ENCODE data around the gene XPO4. TPM values are rescaled to one million over a fixed set of nuclear protein-coding genes. Genes with fewer than 3 reads are reported as not detected.

Gene XPO4
- total RNA-seq, 4 donors from 2014 or later: 8.8 to 25.0 (median 18.6) TPM

GRCh38 chr13:20831254-20831653 lies 71.3 kb downstream of the XPO4 start:
- peaks cover 0 to 14% (median 0%) of the 10 kb centered on the region in 3 donors for H3K4me1 ChIP-seq
- no peaks in the 10 kb centered on the region for H3K9me3 ChIP-seq
- no peak for TF ChIP-seq CTCF (IDR thresholded peaks at IDR 0.05)
- DNase-seq: no peak
- no peaks in the 10 kb centered on the region for H3K27me3 ChIP-seq
- no peak overlapping the region for H3K27ac ChIP-seq
- intact Hi-C loops (cut with DNase I): loop anchor here (10.0 kb wide), 1 partner anchor 116 kb away; no protein-coding TSS in a partner anchor
- WGBS, 2 donors: 89 to 94% methylated on average over 2 of the region's 2 CpGs
- no peak overlapping the region for H3K4me3 ChIP-seq
- H3K36me3 ChIP-seq: peaks cover 0 to 27% (median 0%) of the 10 kb centered on the region in 3 donors

DNA sequence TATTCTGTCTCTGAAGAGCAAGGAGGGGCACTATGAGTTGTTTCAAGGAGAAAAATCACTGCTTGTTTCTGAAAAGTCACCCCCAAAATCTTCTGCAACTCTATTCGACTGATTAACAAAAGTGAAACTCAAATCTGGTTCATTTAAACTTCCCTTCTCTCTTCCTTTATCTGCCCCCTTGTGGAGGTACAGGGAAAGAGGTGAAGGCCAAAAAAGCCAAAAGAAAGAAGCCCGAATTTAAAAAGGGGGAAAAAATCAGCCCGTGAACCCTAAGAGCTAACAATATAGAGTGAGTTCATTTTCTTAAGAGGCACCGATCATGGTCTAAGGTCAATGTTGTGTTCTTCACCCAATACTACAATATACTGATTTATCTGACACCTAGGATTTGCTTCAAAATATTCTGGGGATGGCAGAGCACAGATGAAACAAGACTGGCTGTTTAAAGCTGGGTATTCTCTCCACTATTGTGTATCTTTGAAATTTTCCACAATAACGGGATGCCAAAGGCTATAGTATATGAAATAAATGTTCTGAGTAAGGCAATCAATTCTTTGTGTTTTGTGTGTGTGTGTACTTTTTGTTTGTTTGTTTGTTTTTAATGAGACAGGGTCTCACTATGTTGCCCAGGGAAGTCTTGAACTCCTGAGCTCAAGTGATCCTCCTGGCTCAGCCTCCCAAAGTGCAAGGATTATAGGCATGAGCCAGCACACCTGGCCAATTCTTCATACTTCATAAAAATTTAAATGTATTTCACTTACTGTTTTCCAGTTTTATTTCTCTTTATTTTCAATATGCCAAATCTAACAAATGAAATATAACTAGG lies 73.8 kb downstream of the XPO4 start:
- no peak for TF ChIP-seq POLR2A (IDR thresholded peaks at IDR 0.05)
- peak; percentile 67 to 82 (median 79) for TF ChIP-seq CTCF (IDR thresholded peaks at IDR 0.05)
- peaks cover 0 to 3% (median 0%) of the 10 kb centered on the region in 3 donors for H3K36me3 ChIP-seq
- peak overlapping the region; percentile 2 to 68 (median 50) for H3K27ac ChIP-seq
- 5 to 14% methylated on average over 5 of the region's 5 CpGs for WGBS, 2 donors
- intact Hi-C loops (cut with DNase I): loop anchor here (10.0 kb wide), 1 partner anchor 334 kb away; no protein-coding TSS in a partner anchor
- H3K9me3 ChIP-seq: no peaks in the 10 kb centered on the region
- peaks cover 0 to 14% (median 0%) of the 10 kb centered on the region in 3 donors for H3K4me1 ChIP-seq
- H3K4me3 ChIP-seq: peak overlapping the region in 2 of 4 donors; percentile 11 to 37
- no peak for DNase-seq
- H3K27me3 ChIP-seq: no peaks in the 10 kb centered on the region

DNA sequence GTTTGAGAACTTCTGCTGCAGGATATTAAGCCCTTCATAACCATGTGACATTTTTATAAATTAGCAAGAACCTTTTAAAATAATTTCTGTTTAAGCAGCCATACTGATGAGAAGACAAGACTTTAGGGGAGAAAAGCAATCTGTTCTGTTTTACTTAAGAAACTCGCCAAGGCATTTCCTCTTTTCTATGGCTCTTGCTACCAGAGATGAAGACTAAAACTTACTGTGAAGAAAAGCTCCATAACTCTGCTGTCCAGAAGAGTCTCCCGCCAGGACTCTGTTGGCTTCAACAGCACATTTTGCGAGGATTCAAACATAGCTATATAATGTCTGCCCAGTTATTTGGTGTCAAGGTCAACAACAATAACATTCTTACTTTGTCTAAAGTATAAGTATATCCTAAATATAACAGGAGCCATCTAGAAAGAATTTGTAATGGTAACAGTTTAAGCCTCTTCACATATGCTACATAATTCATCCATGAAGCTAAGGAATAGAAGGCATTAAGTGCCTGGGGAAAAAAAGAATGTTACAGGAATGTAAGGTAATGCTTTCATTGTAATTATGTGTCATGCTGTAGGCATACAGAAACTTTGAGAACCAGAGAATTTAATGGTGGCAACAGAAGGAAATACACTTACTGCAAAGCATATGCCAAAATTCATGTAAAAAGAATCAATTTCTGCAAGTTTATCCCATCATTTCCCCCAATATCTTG lies 75.5 kb downstream of the XPO4 start:
- H3K27ac ChIP-seq: no peak overlapping the region
- intact Hi-C loops (cut with DNase I): loop anchor here (10.0 kb wide), 1 partner anchor 332 kb away; no protein-coding TSS in a partner anchor

DNA sequence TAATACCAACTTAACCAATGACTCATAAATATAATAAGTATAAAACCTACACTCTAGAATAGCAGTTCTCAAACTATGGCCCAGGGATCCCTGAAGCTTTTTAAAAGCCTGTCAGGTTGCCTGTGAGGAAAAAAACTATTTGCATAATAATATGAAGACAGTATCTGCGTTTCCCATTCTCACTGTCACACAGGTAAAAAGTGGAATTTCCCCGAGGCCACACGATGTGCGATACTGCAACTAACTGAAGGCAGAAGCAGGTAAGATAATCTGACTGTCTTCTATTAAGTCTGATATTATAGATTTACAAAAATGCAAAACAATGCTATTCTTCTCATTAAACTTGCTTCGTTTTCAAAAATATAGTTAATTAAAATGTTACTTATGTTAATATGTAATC lies 76.2 kb downstream of the XPO4 start:
- H3K27me3 ChIP-seq: no peaks in the 10 kb centered on the region
- intact Hi-C loops (cut with DNase I): loop anchor here (10.0 kb wide), 1 partner anchor 332 kb away; no protein-coding TSS in a partner anchor
- DNase-seq: no peak
- H3K4me3 ChIP-seq: no peak overlapping the region
- 88 to 97% methylated on average over 5 of the region's 5 CpGs for WGBS, 2 donors
- peaks cover 0 to 5% (median 0%) of the 10 kb centered on the region in 3 donors for H3K36me3 ChIP-seq
- no peaks in the 10 kb centered on the region for H3K9me3 ChIP-seq
- no peak for TF ChIP-seq CTCF (IDR thresholded peaks at IDR 0.05)
- TF ChIP-seq POLR2A (IDR thresholded peaks at IDR 0.05): no peak
- no peak overlapping the region for H3K27ac ChIP-seq
- H3K4me1 ChIP-seq: peaks cover 0 to 14% (median 0%) of the 10 kb centered on the region in 3 donors

More for the DNA sequence above, 75.5 kb downstream of the XPO4 start:
- Histone ChIP-seq H3K27me3 (no peaks in the 10 kb centered on the region), H3K4me3 (no peak overlapping the region), H3K4me1 (peaks cover 0 to 14% (median 0%) of the 10 kb centered on the region in 3 donors), H3K9me3 (no peaks in the 10 kb centered on the region), H3K36me3 (no peaks in the 10 kb centered on the region)
- no peak for DNase-seq
- 79 to 84% methylated on average over 3 of the region's 3 CpGs for WGBS, 2 donors
- no peak for TF ChIP-seq POLR2A (IDR thresholded peaks at IDR 0.05)
- TF ChIP-seq CTCF (IDR thresholded peaks at IDR 0.05): no peak
